Suprapubic skin (tissue), 4 donors: ENCODE data around the gene COL11A1. TPM values are rescaled to one million over a fixed set of nuclear protein-coding genes. Genes with fewer than 3 reads are reported as not detected.

Experiments
- DNase-seq, 2 donors: peaks; one replicate each; pipeline ENCODE4 v3.0.0-alpha.2; 2019; ENCODE audit warnings: low spot score in 2 of 2
- H3K27ac ChIP-seq: fragments of 200-600 bp; sonication (generic); one replicate; pipeline ENCODE4 v1.5.1; 2019
- H3K27me3 ChIP-seq: fragments of 200-600 bp; sonication (generic); one replicate; pipeline ENCODE4 v1.5.1; 2019
- H3K36me3 ChIP-seq: fragments of 200-600 bp; sonication (generic); one replicate; pipeline ENCODE4 v1.5.1; 2019
- H3K4me1 ChIP-seq: fragments of 200-600 bp; sonication (generic); one replicate; pipeline ENCODE4 v1.5.1; 2019
- H3K4me3 ChIP-seq: fragments of 200-600 bp; sonication (generic); one replicate; pipeline ENCODE4 v1.5.1; 2019; ENCODE audit warnings: mild to moderate bottlenecking
- H3K9me3 ChIP-seq: fragments of 200-600 bp; sonication (generic); one replicate; pipeline ENCODE4 v1.5.1; 2019
- CTCF ChIP-seq, 2 donors: fragments of 200-600 bp in 1 of 2; fragments of 450-650 bp in 1 of 2; sonication (generic) in 1 of 2; IDR thresholded peaks; one replicate each; pipeline ENCODE4 v1.5.1; 2016 to 2019; ENCODE audit warnings: antibody characterized with exemption in 2 of 2, mild to moderate bottlenecking in 1 of 2, moderate library complexity in 1 of 2
- EP300 ChIP-seq: sonication (generic); formaldehyde crosslinking; IDR thresholded peaks from one replicate; pipeline ENCODE4 v1.6.1; 2017; ENCODE audit warnings: antibody characterized with exemption
- POLR2A ChIP-seq, 2 donors: fragments of 450-650 bp; IDR thresholded peaks; one replicate each; pipeline ENCODE4 v1.6.1; 2017; ENCODE audit warnings: antibody characterized with exemption in 2 of 2, mild to moderate bottlenecking in 2 of 2, moderate library complexity in 2 of 2
- POLR2AphosphoS5 ChIP-seq, 3 donors: sonication (generic); formaldehyde crosslinking; IDR thresholded peaks; one replicate each; pipeline ENCODE4 v1.6.1; 2017; ENCODE audit warnings: antibody characterized with exemption in 3 of 3
- WGBS: methylation state at CpG from one replicate; pipeline ENCODE4 v1.1.5; 2018; 5-methylcytosine and 5-hydroxymethylcytosine counted together
- total RNA-seq, 4 donors: library from RNA; depleted of rRNA; stranded (reverse); fragments of >200 nt; gene quantifications; one replicate each; pipeline ENCODE4 v1.1.0, GENCODE V29; 2016

The COL11A1 gene
- total RNA-seq, 4 donors from 2014 or later: 1.6 to 9.8 (median 1.8) TPM; not detected in 1

DNA sequence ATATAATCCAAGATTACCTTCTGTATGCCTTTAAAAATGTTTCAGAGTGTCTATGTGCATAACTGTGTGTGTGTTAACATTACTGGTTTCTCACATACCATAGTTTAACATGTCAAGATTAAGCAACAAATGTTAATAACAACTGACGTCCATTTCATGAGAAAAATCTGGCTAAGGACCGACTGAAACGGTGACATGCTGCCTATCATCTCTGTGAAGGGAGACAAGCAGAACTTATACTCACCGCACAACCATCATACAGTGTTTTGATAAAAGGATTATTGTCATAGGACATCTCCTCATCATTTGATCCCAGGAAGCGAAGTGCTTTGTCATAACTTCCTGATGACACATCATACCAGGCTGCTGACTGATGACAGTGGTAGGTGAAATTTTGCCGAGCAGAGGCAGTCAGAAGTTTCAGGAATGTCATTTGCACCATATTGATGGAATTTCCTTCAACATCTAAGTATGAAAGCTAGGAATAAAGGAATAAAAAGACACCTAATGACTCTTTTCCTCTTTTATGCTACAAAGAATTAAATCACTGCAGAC lies 228.8 kb downstream of the COL11A1 start:
- no peaks in the 10 kb centered on the region for H3K27me3 ChIP-seq
- no peak overlapping the region for H3K27ac ChIP-seq
- WGBS: 68% methylated on average over 6 of the region's 6 CpGs
- TF ChIP-seq POLR2AphosphoS5 (IDR thresholded peaks at IDR 0.05): no peak
- TF ChIP-seq EP300: no peak
- TF ChIP-seq CTCF (IDR thresholded peaks at IDR 0.05): no peak
- TF ChIP-seq POLR2A (IDR thresholded peaks at IDR 0.05): no peak
- no peaks in the 10 kb centered on the region for H3K9me3 ChIP-seq
- no peaks in the 10 kb centered on the region for H3K4me1 ChIP-seq
- no peak overlapping the region for H3K4me3 ChIP-seq
- DNase-seq: no peak
- no peaks in the 10 kb centered on the region for H3K36me3 ChIP-seq

DNA sequence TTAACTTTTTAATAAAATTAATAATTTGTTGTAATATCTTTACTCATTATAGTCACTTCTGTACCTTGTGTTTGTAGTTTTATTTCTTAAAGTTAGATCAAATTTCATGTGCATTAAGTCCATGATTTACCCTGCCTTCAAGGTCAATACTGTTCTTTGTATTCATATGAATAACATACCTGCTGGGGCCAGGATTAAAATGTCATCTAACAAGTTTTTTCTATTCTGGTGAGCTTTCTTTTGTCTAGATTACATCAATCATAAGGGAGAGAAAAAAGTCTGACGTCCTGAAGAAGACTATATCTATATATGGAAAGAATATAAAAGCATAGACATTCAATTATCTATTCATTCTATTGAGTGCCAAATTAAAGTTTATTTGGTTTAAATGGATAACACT lies 232.6 kb downstream of the COL11A1 start:
- no peak overlapping the region for H3K4me3 ChIP-seq
- H3K27me3 ChIP-seq: no peaks in the 10 kb centered on the region
- no peaks in the 10 kb centered on the region for H3K4me1 ChIP-seq
- 32% methylated on average over 1 of the region's 1 CpG for WGBS
- DNase-seq: no peak
- no peaks in the 10 kb centered on the region for H3K9me3 ChIP-seq
- TF ChIP-seq POLR2A (IDR thresholded peaks at IDR 0.05) (no peak), CTCF (IDR thresholded peaks at IDR 0.05) (no peak), EP300 (no peak), POLR2AphosphoS5 (IDR thresholded peaks at IDR 0.05) (no peak)
- H3K27ac ChIP-seq: no peak overlapping the region
- no peaks in the 10 kb centered on the region for H3K36me3 ChIP-seq

DNA sequence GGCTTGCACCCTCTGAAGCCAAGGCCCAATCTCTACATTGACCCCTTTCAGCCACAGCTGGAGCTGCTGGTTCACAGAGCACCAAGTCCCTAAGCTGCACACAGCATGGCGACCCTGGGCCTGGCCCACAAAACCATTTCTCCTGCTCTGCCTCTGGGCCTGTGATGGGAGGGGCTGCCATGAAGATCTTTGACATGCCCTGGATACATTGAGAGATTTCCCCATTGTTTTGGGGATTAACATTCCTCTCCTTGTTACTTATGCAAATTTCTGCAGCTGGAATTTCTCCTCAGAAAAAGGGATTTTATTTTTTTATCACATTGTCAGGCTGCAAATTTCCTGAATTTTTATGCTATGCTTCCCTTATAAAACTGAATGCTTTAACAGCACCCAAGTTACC lies 235.8 kb downstream of the COL11A1 start:
- DNase-seq: no peak
- TF ChIP-seq EP300: no peak
- TF ChIP-seq POLR2A (IDR thresholded peaks at IDR 0.05): no peak
- no peak for TF ChIP-seq CTCF (IDR thresholded peaks at IDR 0.05)
- TF ChIP-seq POLR2AphosphoS5 (IDR thresholded peaks at IDR 0.05): no peak
- WGBS: 90% methylated on average over 1 of the region's 1 CpG

DNA sequence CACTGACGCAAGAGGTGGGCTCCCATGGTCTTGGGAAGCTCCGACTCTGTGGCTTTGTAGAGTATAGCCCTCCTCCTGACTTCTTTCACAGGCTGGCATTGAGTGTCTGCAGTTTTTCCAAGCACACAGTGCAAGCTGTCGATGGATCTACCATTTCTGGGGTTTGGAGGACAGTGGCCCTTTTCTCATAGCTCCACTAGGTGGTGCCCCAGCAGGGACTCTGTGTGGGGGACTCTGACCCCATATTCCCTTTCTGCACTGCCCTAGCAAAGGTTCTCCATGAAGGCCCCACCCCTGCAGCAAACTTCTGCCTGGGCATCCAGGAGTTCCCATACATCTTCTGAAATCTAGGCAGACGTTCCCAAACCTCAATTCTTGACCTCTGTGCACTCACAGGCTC lies 236.2 kb downstream of the COL11A1 start:
- H3K4me3 ChIP-seq: no peak overlapping the region
- no peaks in the 10 kb centered on the region for H3K27me3 ChIP-seq
- H3K27ac ChIP-seq: no peak overlapping the region
- no peaks in the 10 kb centered on the region for H3K4me1 ChIP-seq
- DNase-seq: no peak
- TF ChIP-seq CTCF (IDR thresholded peaks at IDR 0.05) (no peak), POLR2A (IDR thresholded peaks at IDR 0.05) (no peak), EP300 (no peak), POLR2AphosphoS5 (IDR thresholded peaks at IDR 0.05) (no peak)
- WGBS: 100% methylated on average over 2 of the region's 4 CpGs
- H3K9me3 ChIP-seq: peaks cover 4% of the 10 kb centered on the region
- H3K36me3 ChIP-seq: no peaks in the 10 kb centered on the region

More for the DNA sequence above, 235.8 kb downstream of the COL11A1 start:
- Histone ChIP-seq H3K9me3 (peaks cover 4% of the 10 kb centered on the region), H3K27me3 (no peaks in the 10 kb centered on the region), H3K36me3 (no peaks in the 10 kb centered on the region), H3K27ac (no peak overlapping the region), H3K4me3 (no peak overlapping the region), H3K4me1 (no peaks in the 10 kb centered on the region)

GRCh38 chr1:102863704-102864103 lies 244.6 kb downstream of the COL11A1 start:
- Histone ChIP-seq H3K27ac (no peak overlapping the region), H3K4me1 (no peaks in the 10 kb centered on the region), H3K27me3 (no peaks in the 10 kb centered on the region), H3K9me3 (peaks cover 6% of the 10 kb centered on the region), H3K36me3 (no peaks in the 10 kb centered on the region), H3K4me3 (no peak overlapping the region)
- no peak for DNase-seq
- no peak for TF ChIP-seq EP300
- TF ChIP-seq POLR2AphosphoS5 (IDR thresholded peaks at IDR 0.05): no peak
- TF ChIP-seq POLR2A (IDR thresholded peaks at IDR 0.05): no peak
- TF ChIP-seq CTCF (IDR thresholded peaks at IDR 0.05): no peak
- WGBS: 42% methylated on average over 2 of the region's 2 CpGs
